ENCODE results near the gene TGFB2. TPM values are rescaled to one million over a fixed set of nuclear protein-coding genes. Genes with fewer than 3 reads are reported as not detected.
A peak's percentile ranks its signal among the peaks of the same experiment; 100 is the strongest.

TGFB2 gene
- total RNA-seq, 1 experiment from 2014 or later: 0.34 TPM

DNA sequence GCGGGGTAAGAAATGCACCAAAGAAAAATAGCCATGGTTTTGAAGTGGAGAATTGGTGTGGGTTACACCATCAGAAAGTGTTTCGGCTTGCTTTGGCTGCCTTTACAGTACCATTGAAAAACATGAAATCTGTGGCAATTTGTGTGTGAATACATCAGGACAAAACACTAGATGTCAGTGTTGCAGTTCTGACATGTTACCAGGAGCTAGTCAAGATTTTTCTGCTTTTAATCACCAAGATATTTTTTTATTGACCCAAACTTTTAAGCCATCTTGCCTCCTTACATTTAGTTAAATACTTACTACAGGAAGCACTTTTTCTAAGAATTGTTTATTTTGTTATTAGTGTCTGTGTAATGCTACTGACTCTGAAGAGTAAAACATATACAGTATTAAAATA lies 45.7 kb upstream of the TGFB2 start:
- DNase-seq (ENCODE audit: low read depth, low spot score): peak; percentile 28
- RAD21 ChIA-PET (ENCODE audit: low non-redundant PET in 1 of 2, low total read pairs in 2 of 2, uncharacterized antibody in 2 of 2, unreplicated experiment in 2 of 2): interaction anchor here in 1 of 2 experiments (0.8 kb wide), 1 partner anchor 768 kb away, joined by 3 read pairs; no protein-coding TSS in a partner anchor
- no peak overlapping the region for H3K9ac ChIP-seq (ENCODE audit: low read length)
- no peak overlapping the region for H2AFZ ChIP-seq (ENCODE audit: low read depth, low read length, poor library complexity, severe bottlenecking)
- no peak overlapping the region for H3K4me3 ChIP-seq (replicated peaks in 1 of 2; ENCODE audit: low read depth in 1 of 2, low read length in 2 of 2)
- H3K27ac ChIP-seq (ENCODE audit: low read depth, low read length): no peak overlapping the region
- no peak overlapping the region for H3K4me2 ChIP-seq (ENCODE audit: low read length)
- CTCF ChIA-PET: interaction anchor here (0.8 to 2.2 kb wide), 13 partner anchors 12 to 1513 kb away, joined by 3 to 7 read pairs (median 4); no protein-coding TSS in a partner anchor
- no peaks in the 10 kb centered on the region for H3K9me2 ChIP-seq (ENCODE audit: insufficient read depth)
- ATAC-seq: peak; percentile 70
- intact Hi-C loops (cut with micrococcal nuclease): loop anchor here (1.0 kb wide), 1 partner anchor 768 kb away; no protein-coding TSS in a partner anchor
- no TSS peak for BruUV-seq (replicated peaks)
- peaks cover 98% of the 10 kb centered on the region for H3K79me2 ChIP-seq (ENCODE audit: insufficient read depth, low read length)
- no peaks in the 10 kb centered on the region for H3K9me3 ChIP-seq (ENCODE audit: control insufficient read depth in 1 of 2, insufficient read depth in 1 of 2, low read depth in 1 of 2, low read length in 2 of 2)
- POLR2A ChIA-PET: interaction anchor here (0.8 kb wide), 1 partner anchor 768 kb away, joined by 3 read pairs; no protein-coding TSS in a partner anchor
- TF ChIP-seq, protein P1, sequence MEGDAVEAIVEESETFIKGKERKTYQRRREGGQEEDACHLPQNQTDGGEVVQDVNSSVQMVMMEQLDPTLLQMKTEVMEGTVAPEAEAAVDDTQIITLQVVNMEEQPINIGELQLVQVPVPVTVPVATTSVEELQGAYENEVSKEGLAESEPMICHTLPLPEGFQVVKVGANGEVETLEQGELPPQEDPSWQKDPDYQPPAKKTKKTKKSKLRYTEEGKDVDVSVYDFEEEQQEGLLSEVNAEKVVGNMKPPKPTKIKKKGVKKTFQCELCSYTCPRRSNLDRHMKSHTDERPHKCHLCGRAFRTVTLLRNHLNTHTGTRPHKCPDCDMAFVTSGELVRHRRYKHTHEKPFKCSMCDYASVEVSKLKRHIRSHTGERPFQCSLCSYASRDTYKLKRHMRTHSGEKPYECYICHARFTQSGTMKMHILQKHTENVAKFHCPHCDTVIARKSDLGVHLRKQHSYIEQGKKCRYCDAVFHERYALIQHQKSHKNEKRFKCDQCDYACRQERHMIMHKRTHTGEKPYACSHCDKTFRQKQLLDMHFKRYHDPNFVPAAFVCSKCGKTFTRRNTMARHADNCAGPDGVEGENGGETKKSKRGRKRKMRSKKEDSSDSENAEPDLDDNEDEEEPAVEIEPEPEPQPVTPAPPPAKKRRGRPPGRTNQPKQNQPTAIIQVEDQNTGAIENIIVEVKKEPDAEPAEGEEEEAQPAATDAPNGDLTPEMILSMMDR (IDR thresholded peaks at IDR 0.05 in 2 of 3, conservative IDR thresholded peaks at IDR 0.05 in 1 of 3; ENCODE audit: borderline replicate concordance in 1 of 3, insufficient read depth in 1 of 3, low read depth in 2 of 3, low read length in 2 of 3): peak; percentile 36 to 53 (median 44); a peak in 5 of 6 replicates
- TF ChIP-seq RAD21 (IDR thresholded peaks at IDR 0.05; ENCODE audit: low read depth): peak; percentile 60
- no peak for TF ChIP-seq TCF7L2 (IDR thresholded peaks at IDR 0.05; ENCODE audit: borderline replicate concordance, extremely low read depth, insufficient read depth, insufficient read length)
- H3K36me3 ChIP-seq (ENCODE audit: control insufficient read depth in 1 of 2, insufficient read depth in 2 of 2, low read length in 2 of 2): peaks cover 0 to 3% of the 10 kb centered on the region in 2 experiments; a peak in 3 of 4 replicates
- peaks cover 8% of the 10 kb centered on the region; the same call in 1 of the 2 replicates for H4K20me1 ChIP-seq (ENCODE audit: insufficient read depth)
- no peaks in the 10 kb centered on the region for H3K27me3 ChIP-seq (ENCODE audit: insufficient read depth, low read length)
- H3K4me1 ChIP-seq (ENCODE audit: control insufficient read depth in 1 of 2, insufficient read depth in 2 of 2, low read length in 2 of 2): no peaks in the 10 kb centered on the region

DNA sequence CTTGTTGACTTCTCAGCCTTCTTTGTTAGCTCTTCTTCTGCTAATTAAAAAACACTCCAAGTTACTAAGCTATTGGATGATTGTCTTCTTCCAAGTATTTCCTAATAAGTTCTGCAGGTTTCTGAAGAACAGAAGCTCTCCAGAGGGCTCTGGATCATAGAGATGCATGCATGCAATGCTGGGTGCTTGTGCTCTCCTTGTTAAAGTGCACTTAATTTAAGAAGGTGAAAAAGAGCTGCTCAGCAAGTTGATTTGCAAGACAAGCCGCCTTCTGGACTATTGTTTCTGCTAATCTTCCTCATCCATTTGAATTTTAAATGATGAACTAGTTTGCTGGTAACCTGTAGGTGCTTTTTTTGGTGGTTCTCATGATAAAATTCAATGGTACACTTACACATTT lies 43.9 kb upstream of the TGFB2 start:
- Histone ChIP-seq H3K79me2 (ENCODE audit: insufficient read depth, low read length) (peaks cover 90% of the 10 kb centered on the region), H3K36me3 (ENCODE audit: control insufficient read depth in 1 of 2, insufficient read depth in 2 of 2, low read length in 2 of 2) (peaks cover 5 to 6% of the 10 kb centered on the region in 2 experiments; a peak in 3 of 4 replicates), H3K9me2 (ENCODE audit: insufficient read depth) (no peaks in the 10 kb centered on the region), H4K20me1 (ENCODE audit: insufficient read depth) (peaks cover 8% of the 10 kb centered on the region; the same call in 1 of the 2 replicates), H3K4me1 (ENCODE audit: control insufficient read depth in 1 of 2, insufficient read depth in 2 of 2, low read length in 2 of 2) (no peaks in the 10 kb centered on the region), H3K4me3 (replicated peaks in 1 of 2; ENCODE audit: low read depth in 1 of 2, low read length in 2 of 2) (no peak overlapping the region), H2AFZ (ENCODE audit: low read depth, low read length, poor library complexity, severe bottlenecking) (no peak overlapping the region), H3K27me3 (ENCODE audit: insufficient read depth, low read length) (no peaks in the 10 kb centered on the region), H3K27ac (ENCODE audit: low read depth, low read length) (no peak overlapping the region), H3K9me3 (ENCODE audit: control insufficient read depth in 1 of 2, insufficient read depth in 1 of 2, low read depth in 1 of 2, low read length in 2 of 2) (no peaks in the 10 kb centered on the region), H3K4me2 (ENCODE audit: low read length) (no peak overlapping the region), H3K9ac (ENCODE audit: low read length) (no peak overlapping the region)
- ChIA-PET POLR2A (no interaction called here), CTCF (no interaction called here), RAD21 (ENCODE audit: low non-redundant PET in 1 of 2, low total read pairs in 2 of 2, uncharacterized antibody in 2 of 2, unreplicated experiment in 2 of 2) (no interaction called here)
- BruUV-seq (replicated peaks): no TSS peak
- TF ChIP-seq POLR2A (IDR thresholded peaks at IDR 0.05; ENCODE audit: borderline replicate concordance, extremely low read depth, insufficient read depth, insufficient read length): no peak
- no peak for TF ChIP-seq TCF7L2 (IDR thresholded peaks at IDR 0.05; ENCODE audit: borderline replicate concordance, extremely low read depth, insufficient read depth, insufficient read length)
- intact Hi-C loops (cut with micrococcal nuclease): no loop called here
- DNase-seq (ENCODE audit: low read depth, low spot score): no peak
- no peak for ATAC-seq
